GM11168 (cell line): ENCODE data around the gene MRTFB.

Source experiments
- in situ Hi-C: fragments of 300-500 bp; cut with MboI; formaldehyde crosslinking; loops from one replicate; pipeline ENCODE4 v1.12.0; 2022; ENCODE audit warnings: low sequenced_read_pairs; ENCODE audit not compliant: unreplicated experiment

The MRTFB gene

DNA sequence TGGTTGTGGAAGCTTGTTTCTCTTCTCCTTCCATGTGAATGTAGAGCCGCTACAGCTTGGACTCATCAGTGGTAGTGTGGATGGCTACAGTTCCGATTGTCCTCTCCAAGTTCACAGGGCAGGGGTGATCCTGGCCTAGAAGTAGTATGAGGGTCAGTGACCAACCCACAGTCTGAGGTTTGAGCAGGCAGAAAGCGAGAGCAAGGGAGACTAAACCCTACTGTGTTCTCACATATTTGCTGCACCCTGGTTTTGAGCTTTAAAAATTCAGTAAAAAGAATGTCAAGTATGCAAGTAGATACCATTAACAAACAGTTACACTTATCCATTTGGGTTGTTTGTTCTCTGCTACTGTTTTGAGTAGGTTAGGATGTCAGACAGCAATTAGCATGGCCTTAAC, 148.9 kb downstream of the MRTFB start:
- in situ Hi-C loops, result no loop called here

- in situ Hi-C loops, result no loop called here
Observed at GRCh38 chr16:14223632-14224031, 152.5 kb downstream of the MRTFB start.

DNA sequence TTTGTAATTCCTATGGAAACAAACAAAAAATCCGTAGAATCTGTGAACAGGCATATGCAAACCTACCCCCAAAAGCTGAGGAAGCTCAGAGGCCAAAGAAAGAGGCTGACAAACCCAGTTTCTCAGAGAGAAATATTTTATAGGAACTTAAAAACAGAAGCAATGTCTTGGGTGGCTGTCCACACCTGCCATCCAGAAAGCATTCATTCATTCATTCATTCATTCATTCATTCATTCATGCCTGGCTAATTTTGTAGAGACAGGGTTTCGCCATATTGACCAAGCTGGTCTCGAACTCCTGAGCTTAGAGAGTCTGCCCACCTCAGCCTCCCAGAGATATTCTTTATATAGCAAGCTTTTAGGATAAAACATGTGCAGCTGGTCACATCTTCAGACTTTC, 154.3 kb downstream of the MRTFB start:
- in situ Hi-C loops, result loop anchor here (25.0 kb wide), 1 partner anchor 288 kb away; no protein-coding TSS in a partner anchor

GRCh38 chr16:14232106-14232864, 161.2 kb downstream of the MRTFB start:
- in situ Hi-C loops, result loop anchor here (25.0 kb wide), 1 partner anchor 295 kb away; no protein-coding TSS in a partner anchor

GRCh38 chr16:14236401-14236800, 165.3 kb downstream of the MRTFB start:
- in situ Hi-C loops, result loop anchor here (25.0 kb wide), 1 partner anchor 299 kb away; no protein-coding TSS in a partner anchor

DNA sequence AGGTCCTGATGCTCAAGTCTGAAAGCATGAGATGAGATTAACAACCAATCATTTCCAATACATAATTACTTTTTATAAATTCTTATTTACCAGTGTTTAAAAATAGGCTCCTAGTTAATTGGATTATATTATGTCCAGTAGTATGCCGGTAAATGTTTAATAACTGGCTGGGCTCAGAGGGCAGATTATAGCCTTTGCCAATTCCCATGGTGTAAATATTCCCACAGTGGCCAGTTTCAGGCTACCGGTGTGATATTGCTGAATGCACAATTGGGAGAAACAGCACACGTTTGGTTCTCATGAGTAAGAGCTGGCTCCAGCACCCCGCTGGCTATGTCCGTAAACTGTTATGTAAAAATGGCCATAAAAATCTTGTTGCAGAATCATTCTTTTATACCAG, 167.6 kb downstream of the MRTFB start:
- in situ Hi-C loops, result loop anchor here (25.0 kb wide), 1 partner anchor 301 kb away; no protein-coding TSS in a partner anchor

DNA sequence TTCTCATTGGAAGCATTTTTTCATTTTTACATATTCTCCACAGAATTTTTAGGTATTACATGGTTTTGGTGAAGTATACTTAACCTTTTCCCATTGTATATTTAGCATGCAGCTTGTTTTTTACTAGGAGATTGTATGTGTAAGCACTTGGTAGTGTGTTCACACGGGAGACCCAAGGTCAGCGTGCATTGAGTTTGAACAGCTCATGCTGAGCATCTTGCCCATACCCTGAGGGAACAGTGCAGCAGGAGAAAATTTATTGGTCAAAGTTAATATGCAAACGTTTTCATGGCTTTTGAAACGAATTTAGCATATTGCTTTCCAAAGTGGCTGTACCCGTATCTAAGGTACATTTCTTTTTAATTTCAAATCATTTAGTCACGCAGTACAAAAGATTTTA, 168.7 kb downstream of the MRTFB start:
- in situ Hi-C loops, result loop anchor here (25.0 kb wide), 1 partner anchor 302 kb away; no protein-coding TSS in a partner anchor

DNA sequence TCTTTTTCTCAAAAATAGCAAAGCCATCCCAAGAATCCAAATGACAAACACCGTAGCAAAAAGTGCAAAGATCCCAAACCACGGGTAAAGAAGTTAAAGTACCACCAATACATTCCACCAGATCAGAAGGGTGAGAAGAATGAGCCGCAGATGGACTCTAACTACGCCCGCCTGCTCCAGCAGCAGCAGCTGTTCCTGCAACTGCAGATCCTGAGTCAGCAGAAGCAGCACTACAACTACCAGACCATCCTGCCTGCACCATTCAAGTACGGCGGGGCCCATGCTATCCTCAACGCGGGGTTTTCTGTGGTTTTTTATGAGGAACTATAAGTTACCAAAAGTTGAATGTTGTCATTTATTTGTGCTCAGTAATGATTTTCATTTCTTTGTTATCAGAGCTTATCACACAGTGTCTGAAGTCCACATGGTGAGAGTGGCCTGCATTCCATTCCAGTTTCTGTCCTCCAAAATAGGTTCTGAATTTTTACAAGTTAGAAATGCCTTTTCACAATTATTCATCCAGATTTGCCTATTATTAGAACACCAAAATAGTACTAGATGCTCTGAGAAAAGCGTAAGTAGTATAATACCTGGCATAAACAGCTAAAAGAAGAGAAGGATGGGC, 169.2 kb downstream of the MRTFB start:
- in situ Hi-C loops, result loop anchor here (25.0 kb wide), 1 partner anchor 303 kb away; no protein-coding TSS in a partner anchor

GRCh38 chr16:14240964-14241363, 169.8 kb downstream of the MRTFB start:
- in situ Hi-C loops, result loop anchor here (25.0 kb wide), 1 partner anchor 304 kb away; no protein-coding TSS in a partner anchor

DNA sequence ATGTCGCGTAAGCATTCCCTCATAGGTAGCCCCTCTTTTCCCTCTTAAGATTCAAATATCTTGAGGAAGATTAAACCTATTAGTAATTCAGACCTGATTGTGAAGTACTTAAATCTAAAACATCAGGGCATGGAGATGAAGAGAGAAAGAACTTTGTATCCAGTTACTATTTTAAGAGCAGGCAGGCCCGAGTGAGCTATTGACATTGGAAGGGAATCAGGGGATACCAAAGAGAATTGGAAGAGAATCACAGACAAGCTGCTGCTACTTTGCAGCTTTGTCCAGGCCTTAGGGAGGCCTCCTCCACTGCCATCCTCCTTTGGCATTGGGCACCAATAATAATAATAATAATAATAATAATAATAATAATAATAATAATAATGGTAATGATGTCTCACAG, 170.5 kb downstream of the MRTFB start:
- in situ Hi-C loops, result loop anchor here (25.0 kb wide), 1 partner anchor 304 kb away; no protein-coding TSS in a partner anchor

DNA sequence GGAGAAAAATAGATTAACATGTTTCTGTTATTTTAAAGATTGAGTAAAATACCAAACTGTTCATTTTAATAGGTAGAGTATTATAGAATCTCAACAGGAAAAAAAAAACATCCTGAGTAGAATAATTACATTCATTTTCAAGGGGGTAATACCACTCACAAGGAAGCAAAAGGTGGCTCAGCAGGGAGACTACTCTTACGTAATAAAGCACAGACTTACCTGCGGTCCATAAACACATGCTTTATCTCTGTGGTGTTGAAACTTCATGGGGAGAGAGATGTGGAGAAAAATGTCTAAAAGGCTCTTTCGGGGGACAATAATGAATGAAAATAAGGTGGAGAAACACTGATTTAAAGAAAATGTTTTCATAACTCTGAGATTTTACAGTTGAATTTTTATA, 171.7 kb downstream of the MRTFB start:
- in situ Hi-C loops, result loop anchor here (25.0 kb wide), 1 partner anchor 305 kb away; no protein-coding TSS in a partner anchor

- in situ Hi-C loops, result loop anchor here (25.0 kb wide), 1 partner anchor 307 kb away; no protein-coding TSS in a partner anchor
Observed at GRCh38 chr16:14244196-14245010, 173.3 kb downstream of the MRTFB start.

- in situ Hi-C loops, result loop anchor here (25.0 kb wide), 1 partner anchor 311 kb away; no protein-coding TSS in a partner anchor
Observed at GRCh38 chr16:14248791-14249190, 177.7 kb downstream of the MRTFB start.

DNA sequence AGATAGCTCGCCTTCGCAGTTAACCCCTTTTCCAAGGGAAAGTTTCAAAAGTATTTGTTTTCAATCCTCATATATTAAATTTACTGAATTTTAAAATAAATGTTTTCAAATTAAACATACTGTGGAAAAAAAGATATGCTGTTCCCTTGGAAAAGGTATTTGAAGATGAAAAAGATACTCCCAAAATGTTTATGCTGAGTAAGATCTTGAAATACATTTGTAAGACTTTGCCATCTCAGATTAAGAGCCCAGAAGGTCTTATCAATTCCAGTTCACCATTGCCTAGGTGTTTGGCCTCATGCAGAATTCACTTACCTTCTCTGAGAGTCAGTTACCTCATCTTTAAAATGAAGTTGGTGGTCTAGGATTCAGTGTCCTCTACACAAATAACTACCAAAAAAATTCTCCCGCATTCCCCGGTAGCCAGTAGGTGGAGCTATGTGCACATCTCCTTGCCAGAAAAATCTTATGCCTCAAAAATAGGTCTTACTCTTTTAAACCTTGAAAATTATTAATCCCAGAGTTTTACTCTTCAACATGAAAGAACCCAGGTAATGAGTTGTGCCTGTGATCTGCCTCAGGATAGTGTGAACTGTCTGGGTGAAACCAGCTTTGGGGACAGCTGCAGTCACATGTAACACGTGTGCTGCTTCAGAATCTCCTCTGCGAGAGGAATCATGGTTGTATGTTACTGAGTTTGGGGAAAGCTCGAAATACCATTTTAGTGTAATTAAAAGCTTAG, 178.3 kb downstream of the MRTFB start:
- in situ Hi-C loops, result loop anchor here (25.0 kb wide), 1 partner anchor 312 kb away; no protein-coding TSS in a partner anchor

DNA sequence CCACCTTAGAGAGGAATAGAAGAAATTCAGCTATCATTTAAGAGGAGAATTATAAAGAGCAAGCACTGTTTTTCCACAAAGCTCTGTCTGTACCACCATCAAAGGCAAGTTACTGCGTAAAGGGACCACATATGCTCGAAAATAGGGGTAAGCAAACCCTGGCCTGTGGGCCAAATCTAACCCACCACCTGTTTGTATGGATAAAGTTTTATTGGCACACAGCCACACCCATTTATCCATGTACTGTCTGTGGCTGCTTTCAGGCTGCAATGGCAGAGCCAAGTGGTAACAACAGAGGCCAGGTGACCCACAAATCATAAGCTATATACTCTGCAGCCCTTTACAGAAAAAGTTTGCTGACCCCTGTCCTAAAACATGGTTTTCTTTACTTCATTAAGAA, 180.3 kb downstream of the MRTFB start:
- in situ Hi-C loops, result no loop called here

- in situ Hi-C loops, result no loop called here
Observed at GRCh38 chr16:14252860-14253259, 181.7 kb downstream of the MRTFB start.

DNA sequence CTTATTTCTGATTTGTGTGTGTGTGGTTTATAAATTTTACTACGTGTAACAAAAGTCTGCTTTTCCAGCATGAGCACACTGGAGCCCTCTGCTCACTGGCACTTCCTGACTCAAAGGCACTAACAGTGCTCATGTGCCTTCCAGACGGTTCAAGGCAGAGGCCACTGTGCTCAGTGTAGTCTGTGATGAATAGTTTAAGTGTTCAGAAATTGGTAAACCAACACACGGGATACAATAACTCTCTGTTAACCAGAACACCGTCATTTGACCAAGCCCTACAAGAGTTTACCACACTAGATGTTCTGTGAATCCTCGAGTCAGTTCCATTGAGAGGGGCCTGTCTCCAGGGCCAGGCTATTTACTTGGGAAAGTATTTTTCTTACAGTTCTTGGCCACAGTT, 191.9 kb downstream of the MRTFB start:
- in situ Hi-C loops, result no loop called here

DNA sequence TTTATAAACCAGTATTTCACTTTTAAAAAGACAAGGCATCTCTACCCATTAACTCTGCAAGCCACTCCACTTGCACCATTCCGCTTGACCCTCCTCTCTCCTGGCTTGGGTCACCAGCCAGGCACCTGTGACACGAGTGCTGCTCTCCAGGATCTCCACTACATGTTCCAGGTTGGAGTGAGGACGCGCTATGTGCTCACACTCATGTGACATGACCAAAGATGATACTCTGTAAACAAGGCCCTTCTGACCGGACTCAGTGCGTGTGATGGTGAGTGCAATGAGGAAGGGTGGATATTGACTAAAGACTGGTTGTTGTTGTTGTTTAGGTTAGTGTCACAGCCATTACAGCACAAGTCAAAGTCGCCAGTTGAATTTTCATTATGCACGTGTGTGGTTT, 192.7 kb downstream of the MRTFB start:
- in situ Hi-C loops, result no loop called here

GRCh38 chr16:14264327-14264943, 193.3 kb downstream of the MRTFB start:
- in situ Hi-C loops, result no loop called here
